Stimulated activated CD8-positive, alpha-beta memory T cell treated with anti-CD3 and anti-CD28 coated beads, Interleukin-7, amount 100 ng/mL, for 4 hours (primary cell): Measurements from ENCODE around the gene GBF1.

Experiments
- DNase-seq, 2 donors: peaks; one replicate each; pipeline ENCODE4 v3.0.0-alpha.2; 2020; ENCODE audit warnings: low read depth in 2 of 2

GBF1 gene

DNA sequence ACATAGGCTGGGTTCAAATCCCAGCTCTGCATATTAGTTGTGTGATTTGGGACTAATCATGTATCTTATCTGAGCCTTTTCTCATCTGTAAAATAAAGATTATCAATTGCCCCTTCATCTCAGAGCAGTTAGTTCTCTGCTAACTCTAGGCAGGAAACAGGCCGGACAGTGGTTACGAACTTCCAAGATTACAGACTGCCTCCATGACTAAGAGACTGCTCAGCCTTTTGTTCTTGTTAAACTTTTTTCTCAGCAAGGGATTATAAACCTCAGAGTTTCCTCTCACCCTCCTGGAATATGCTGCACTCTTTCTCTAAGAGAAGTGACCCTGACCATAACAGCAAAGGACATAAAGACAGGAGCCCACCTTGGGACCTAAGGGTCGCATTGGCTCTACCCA is 97.6 kb downstream of the GBF1 start:
- DNase-seq, result no peak

GRCh38 chr10:102344067-102344466 is 98.7 kb downstream of the GBF1 start:
- no peak for DNase-seq

DNA sequence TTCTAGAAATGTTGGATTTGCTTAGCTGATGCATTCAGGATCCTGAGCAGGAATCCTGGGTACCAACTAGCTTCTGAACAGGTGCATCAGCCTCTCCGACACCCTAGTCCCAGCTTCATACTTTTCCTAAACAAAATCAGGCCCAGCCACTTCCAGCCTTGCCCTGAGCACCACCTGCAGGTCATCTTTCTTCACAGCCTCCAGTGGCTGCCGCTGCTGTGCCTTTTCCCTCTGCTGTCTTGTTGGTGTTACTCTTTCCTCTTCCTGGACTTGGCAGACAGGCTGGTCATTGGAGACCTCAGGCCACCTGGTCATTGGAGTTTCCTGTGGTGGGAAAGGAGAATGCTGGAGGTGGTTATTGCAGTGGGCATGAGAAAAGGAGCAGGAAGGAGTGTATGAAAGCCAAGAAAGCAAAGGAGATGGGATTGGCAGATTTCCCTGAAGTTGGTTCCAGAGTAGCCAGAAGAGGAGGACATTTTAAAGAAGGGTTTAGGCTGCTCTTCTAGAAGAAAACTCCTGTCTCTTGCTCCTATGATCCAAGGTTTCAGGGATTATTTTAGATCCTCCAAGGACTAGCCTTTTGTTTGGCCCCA is 102.0 kb downstream of the GBF1 start:
- no peak for DNase-seq

DNA sequence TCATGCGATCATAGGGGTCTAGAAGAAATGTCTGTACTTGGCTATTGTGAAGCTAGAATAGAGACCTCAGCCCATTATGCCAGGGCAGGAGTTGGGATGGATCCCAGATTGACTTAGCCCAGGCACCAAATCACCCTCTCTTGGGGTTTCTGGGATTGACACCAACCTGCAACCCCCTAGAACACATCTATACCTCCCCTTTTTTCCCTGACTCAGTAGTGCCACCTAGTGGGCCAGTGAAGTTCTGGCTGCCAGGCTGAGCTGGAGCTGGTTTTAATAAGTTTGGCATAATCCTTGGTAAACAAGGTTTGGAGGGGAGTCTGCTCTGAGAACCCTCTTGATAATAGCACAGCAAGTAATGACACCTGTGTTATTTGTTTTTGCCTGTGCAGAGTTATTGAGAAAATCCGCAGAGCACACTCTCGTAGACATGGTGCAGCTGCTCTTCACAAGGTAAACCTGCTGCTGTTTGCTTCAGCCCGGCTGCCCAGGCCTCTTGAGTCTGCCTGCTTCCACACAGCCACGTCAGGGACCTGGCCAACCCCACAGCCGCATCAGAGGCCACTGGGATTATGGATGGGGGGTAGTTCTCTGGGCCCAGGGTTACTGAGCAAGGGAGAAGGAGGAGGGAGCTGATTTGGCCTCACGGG is 106.9 kb downstream of the GBF1 start:
- DNase-seq, result peak; percentile 35 to 56

GRCh38 chr10:102354451-102354850 is 109.1 kb downstream of the GBF1 start:
- no peak for DNase-seq

DNA sequence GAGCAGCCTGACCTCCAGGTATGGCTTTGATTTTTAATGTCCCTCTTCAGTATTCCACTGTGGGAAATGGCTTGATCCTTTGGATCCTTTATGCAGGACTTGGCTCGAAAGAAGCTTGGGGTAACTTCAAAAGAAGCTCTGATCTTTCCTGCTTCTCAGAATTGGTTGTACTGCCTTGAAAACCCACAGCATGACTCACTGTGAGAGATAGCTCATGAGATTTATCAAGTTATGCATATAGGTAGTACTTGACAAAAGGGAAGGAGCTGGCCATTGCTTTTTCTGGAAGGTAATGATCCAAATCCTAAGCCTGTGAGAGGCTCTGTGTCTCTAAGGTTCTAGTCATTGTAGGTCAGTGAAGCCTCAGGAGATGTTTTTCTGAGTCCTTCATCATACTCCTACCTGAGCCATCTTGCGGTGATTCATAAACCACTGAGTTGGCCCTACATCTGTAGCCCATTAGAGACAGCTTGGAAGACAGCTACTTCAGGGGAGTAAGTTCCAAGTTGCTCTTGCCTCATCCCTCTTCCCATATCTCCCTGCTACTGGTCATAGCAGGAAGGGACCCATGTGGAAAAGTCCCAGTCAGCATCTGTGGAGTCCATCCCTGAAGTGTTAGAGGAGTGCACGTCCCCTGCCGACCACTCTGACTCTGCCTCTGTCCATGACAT is 113.5 kb downstream of the GBF1 start:
- DNase-seq, result no peak

- DNase-seq, result no peak
Observed at GRCh38 chr10:102367441-102367840, 122.1 kb downstream of the GBF1 start.

GRCh38 chr10:102368077-102368476 is 122.7 kb downstream of the GBF1 start:
- DNase-seq, result no peak

DNA sequence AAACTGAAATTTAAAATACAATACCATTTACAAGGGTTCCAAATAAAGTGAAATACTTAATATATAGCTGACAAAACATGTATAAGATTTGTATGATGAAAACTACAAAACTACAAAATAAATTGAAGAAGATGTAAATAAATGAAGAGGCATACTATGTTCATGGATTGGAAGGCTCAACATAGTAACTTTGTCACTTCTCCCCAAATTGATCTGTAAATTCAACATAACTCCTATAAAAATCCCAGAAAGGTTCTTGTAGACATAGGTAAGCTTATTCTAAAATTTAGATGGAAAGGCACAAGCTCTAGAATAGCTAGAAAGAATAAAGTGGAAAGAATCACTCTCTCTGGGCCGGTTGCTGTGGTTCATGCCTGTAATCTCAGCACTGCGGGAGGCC is 126.0 kb downstream of the GBF1 start:
- DNase-seq, result no peak

DNA sequence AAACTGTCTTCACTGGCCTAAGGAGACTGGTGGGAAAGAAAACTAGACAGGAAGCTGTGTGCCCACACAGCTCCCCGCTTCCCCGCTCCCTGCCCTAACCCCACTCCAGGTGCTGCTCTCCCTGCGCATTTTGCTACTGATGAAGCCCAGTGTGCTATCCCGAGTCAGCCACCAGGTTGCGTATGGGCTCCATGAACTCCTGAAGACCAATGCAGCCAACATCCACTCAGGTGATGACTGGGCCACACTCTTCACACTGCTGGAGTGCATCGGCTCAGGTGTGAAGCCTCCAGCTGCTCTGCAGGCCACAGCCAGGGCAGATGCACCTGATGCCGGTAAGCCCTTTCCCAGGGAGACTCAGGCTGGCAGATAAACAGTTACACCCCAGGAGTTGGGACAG is 129.9 kb downstream of the GBF1 start:
- no peak for DNase-seq

- DNase-seq, result no peak
Observed at GRCh38 chr10:102375867-102376266, 130.5 kb downstream of the GBF1 start.

GRCh38 chr10:102376901-102377300 is 131.6 kb downstream of the GBF1 start:
- no peak for DNase-seq

GRCh38 chr10:102379383-102379782 is 134.1 kb downstream of the GBF1 start:
- no peak for DNase-seq

DNA sequence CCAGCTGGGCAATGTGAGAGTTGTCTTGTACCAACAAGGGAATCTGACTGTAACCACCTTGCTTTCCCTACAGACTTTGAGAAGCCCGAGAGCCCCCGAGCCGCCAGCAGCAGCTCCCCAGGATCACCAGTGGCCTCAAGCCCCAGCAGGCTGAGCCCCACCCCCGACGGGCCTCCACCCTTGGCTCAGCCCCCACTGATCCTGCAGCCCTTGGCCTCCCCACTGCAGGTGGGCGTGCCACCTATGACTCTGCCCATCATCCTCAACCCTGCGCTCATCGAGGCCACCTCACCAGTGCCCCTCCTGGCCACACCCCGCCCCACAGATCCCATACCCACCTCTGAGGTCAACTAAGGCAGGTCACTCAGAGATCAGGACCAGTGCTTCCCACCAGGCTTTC is 136.7 kb downstream of the GBF1 start:
- no peak for DNase-seq

- DNase-seq, result no peak
Observed at GRCh38 chr10:102382871-102383270, 137.5 kb downstream of the GBF1 start.

- no peak for DNase-seq
Observed at GRCh38 chr10:102384053-102384452, 138.7 kb downstream of the GBF1 start.

GRCh38 chr10:102384606-102385429 is 139.5 kb downstream of the GBF1 start:
- DNase-seq, result no peak

DNA sequence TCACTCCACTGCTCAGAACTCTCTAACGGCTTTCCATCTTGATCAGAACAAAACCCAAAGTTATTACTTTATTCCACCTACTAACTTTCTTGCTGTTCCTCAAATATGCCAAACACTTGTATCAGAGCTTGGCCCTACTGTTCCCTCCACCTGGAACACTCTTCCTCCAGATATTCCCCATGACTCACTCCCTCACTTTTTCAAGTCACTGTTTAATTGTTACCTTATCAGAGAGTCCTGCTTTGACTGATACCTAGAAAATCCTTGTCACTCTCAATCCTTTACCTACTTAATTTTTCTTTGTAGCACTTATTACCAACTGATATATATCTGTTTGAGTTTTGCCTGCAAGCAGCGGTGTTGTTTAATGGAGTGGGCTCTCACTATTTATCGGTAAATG is 144.6 kb downstream of the GBF1 start:
- DNase-seq, result no peak

DNA sequence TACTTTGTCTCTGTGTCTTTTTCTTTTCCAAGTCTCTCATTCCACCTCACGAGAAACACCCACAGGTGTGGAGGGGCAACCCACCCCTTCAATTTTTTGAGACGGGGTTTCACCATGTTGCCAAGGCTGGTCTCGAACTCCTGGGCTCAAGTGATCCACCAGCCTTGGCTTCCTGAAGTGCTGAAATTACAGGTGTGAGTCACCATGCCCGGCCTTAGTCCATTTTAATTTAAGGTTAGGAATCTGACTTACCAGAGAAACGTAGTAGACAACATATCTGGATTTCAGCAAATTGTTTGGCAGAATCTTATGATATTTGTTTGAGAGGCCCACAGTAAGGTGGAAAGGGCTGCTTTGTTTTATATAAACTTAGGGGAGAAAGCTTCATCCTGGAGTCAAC is 147.0 kb downstream of the GBF1 start:
- DNase-seq, result no peak

DNA sequence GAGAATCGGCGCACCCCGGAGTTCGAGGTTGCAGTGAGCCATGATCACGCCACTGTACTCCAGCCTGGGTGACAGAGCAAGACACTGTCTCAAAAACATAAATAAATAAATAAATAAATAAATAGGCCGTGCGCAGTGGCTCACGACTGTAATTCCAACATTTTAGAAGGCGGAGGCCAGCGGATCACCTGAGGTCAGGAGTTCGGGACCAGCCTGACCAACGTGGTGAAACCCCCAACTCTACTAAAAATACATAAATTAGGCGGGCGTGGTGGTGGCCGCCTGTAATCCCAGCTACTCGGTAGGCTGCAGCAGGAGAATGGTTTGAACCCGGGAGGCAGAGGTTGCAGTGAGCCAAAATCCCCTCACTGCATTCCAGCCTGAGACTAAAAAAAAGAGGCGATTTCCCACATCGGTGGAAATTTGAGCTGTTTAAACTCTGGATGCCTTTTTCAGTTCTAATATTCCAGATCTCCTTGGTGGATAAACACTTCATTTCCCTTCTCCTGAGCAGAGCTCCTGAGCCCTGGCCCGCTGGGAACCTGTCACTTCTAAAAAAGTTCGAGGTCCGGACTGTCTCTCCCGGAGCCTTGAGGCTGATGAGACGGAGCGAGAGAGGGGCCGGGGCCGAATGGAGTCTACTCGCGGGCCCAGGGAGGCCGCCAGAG is 148.2 kb downstream of the GBF1 start:
- DNase-seq, result no peak

GRCh38 chr10:102394079-102394800 is 148.9 kb downstream of the GBF1 start:
- DNase-seq, result peak; percentile 98
